DND-41 (cell line): Measurements from ENCODE around the gene NDUFAF5.

Source experiments
- ATAC-seq: fragments of 200-7000 bp; cut with Tn5 transposase; 3 replicates; pipeline ENCODE4 v1.9.1; 2021; ENCODE audit warnings: low read depth; ENCODE audit not compliant: insufficient read depth
- DNase-seq: peaks from one replicate; pipeline ENCODE4 v3.0.0-alpha.2; 2020
- H2AFZ ChIP-seq: 2 replicates; pipeline ENCODE4 v1.6.0; 2012; ENCODE audit warnings: low read depth, low read length
- H3K27ac ChIP-seq: 2 replicates; pipeline ENCODE4 v1.5.1; 2012; ENCODE audit warnings: low read length, inconsistent platforms
- H3K27me3 ChIP-seq: fragments of 200-600 bp; sonication (generic); 2 replicates; pipeline ENCODE4 v1.6.0; 2012; ENCODE audit warnings: low read length, mild to moderate bottlenecking, inconsistent platforms; ENCODE audit not compliant: insufficient read depth, poor library complexity
- H3K36me3 ChIP-seq: 2 replicates; pipeline ENCODE4 v1.5.1; 2012; ENCODE audit warnings: low read length, inconsistent platforms; ENCODE audit not compliant: insufficient read depth
- H3K4me1 ChIP-seq: 2 replicates; pipeline ENCODE4 v1.5.1; 2012; ENCODE audit warnings: mild to moderate bottlenecking, low read length; ENCODE audit not compliant: insufficient read depth
- H3K4me2 ChIP-seq: 2 replicates; pipeline ENCODE4 v1.6.0; 2012; ENCODE audit warnings: mild to moderate bottlenecking, moderate library complexity, low read length, inconsistent platforms; ENCODE audit not compliant: insufficient read depth
- H3K4me3 ChIP-seq, 2 experiments: fragments of 200-600 bp in 1 of 2; shearing (Covaris generic) in 1 of 2; 2 replicates each; pipeline ENCODE4 v1.5.1; 2012 to 2016; ENCODE audit warnings: inconsistent platforms in 2 of 2, low read length in 2 of 2, mild to moderate bottlenecking in 2 of 2, low read depth in 1 of 2, moderate library complexity in 1 of 2
- H3K79me2 ChIP-seq: 2 replicates; pipeline ENCODE4 v1.6.0; 2012; ENCODE audit warnings: low read length, inconsistent platforms; ENCODE audit not compliant: insufficient read depth
- H3K9ac ChIP-seq: 2 replicates; pipeline ENCODE4 v1.6.0; 2012; ENCODE audit warnings: low read depth, mild to moderate bottlenecking, inconsistent platforms, low read length, moderate library complexity
- H3K9me3 ChIP-seq: 2 replicates; pipeline ENCODE4 v1.5.1; 2012; ENCODE audit warnings: low read length, moderate library complexity, mild to moderate bottlenecking, inconsistent platforms; ENCODE audit not compliant: insufficient read depth, severe bottlenecking
- H4K20me1 ChIP-seq: 2 replicates; pipeline ENCODE4 v1.6.0; 2012; ENCODE audit warnings: low read length; ENCODE audit not compliant: insufficient read depth
- CTCF ChIP-seq: IDR thresholded peaks from 2 replicates; pipeline ENCODE4 v1.5.1; 2012; ENCODE audit warnings: borderline replicate concordance, low read length, moderate library complexity, mild to moderate bottlenecking; ENCODE audit not compliant: poor library complexity, severe bottlenecking; ENCODE audit errors: extremely low read depth
- EZH2 ChIP-seq: IDR thresholded peaks from 3 replicates; pipeline ENCODE4 v1.6.1; 2012; ENCODE audit warnings: borderline replicate concordance, low read depth, mild to moderate bottlenecking, moderate library complexity, low read length, inconsistent platforms; ENCODE audit not compliant: severe bottlenecking

Gene NDUFAF5

GRCh38 chr20:13857304-13857703 is 72.5 kb downstream of the NDUFAF5 start:
- H3K9me3 ChIP-seq: no peaks in the 10 kb centered on the region
- no peak overlapping the region for H3K9ac ChIP-seq

GRCh38 chr20:13857961-13858360 is 73.1 kb downstream of the NDUFAF5 start:
- Histone ChIP-seq H3K27ac (no peak overlapping the region), H3K36me3 (no peaks in the 10 kb centered on the region), H3K4me2 (no peak overlapping the region), H4K20me1 (no peaks in the 10 kb centered on the region), H2AFZ (no peak overlapping the region), H3K9me3 (no peaks in the 10 kb centered on the region), H3K4me1 (no peaks in the 10 kb centered on the region), H3K79me2 (no peaks in the 10 kb centered on the region), H3K9ac (no peak overlapping the region), H3K27me3 (peaks cover 3% of the 10 kb centered on the region), H3K4me3 (no peak overlapping the region)
- TF ChIP-seq EZH2: no peak
- no peak for TF ChIP-seq CTCF
- DNase-seq (no peak), ATAC-seq (no peak)

More at GRCh38 chr20:13857304-13857703, 72.5 kb downstream of the NDUFAF5 start:
- Histone ChIP-seq H4K20me1 (no peaks in the 10 kb centered on the region), H3K4me1 (no peaks in the 10 kb centered on the region), H3K4me2 (no peak overlapping the region), H3K79me2 (no peaks in the 10 kb centered on the region), H2AFZ (no peak overlapping the region), H3K27ac (no peak overlapping the region), H3K4me3 (no peak overlapping the region), H3K36me3 (no peaks in the 10 kb centered on the region), H3K27me3 (peaks cover 3% of the 10 kb centered on the region)
- no peak for DNase-seq
- TF ChIP-seq CTCF (no peak), EZH2 (no peak)
- ATAC-seq: no peak

GRCh38 chr20:13858439-13858838 is 73.6 kb downstream of the NDUFAF5 start:
- DNase-seq: no peak
- TF ChIP-seq CTCF: no peak
- TF ChIP-seq EZH2: no peak
- H3K4me1 ChIP-seq: no peaks in the 10 kb centered on the region

GRCh38 chr20:13858871-13859270 is 74.0 kb downstream of the NDUFAF5 start:
- Histone ChIP-seq H3K4me3 (no peak overlapping the region), H3K9me3 (no peaks in the 10 kb centered on the region), H2AFZ (no peak overlapping the region), H3K27me3 (peaks cover 3% of the 10 kb centered on the region), H4K20me1 (no peaks in the 10 kb centered on the region), H3K79me2 (no peaks in the 10 kb centered on the region), H3K36me3 (no peaks in the 10 kb centered on the region), H3K9ac (no peak overlapping the region), H3K4me2 (no peak overlapping the region), H3K27ac (no peak overlapping the region), H3K4me1 (no peaks in the 10 kb centered on the region)
- ATAC-seq (no peak), DNase-seq (no peak)
- TF ChIP-seq EZH2 (no peak), CTCF (no peak)

More at GRCh38 chr20:13858439-13858838, 73.6 kb downstream of the NDUFAF5 start:
- no peak overlapping the region for H3K9ac ChIP-seq
- no peak overlapping the region for H3K4me2 ChIP-seq
- H3K27me3 ChIP-seq: peaks cover 3% of the 10 kb centered on the region
- H3K36me3 ChIP-seq: no peaks in the 10 kb centered on the region
- H4K20me1 ChIP-seq: no peaks in the 10 kb centered on the region
- H3K9me3 ChIP-seq: no peaks in the 10 kb centered on the region
- no peak overlapping the region for H3K27ac ChIP-seq
- H3K4me3 ChIP-seq: no peak overlapping the region
- no peaks in the 10 kb centered on the region for H3K79me2 ChIP-seq
- H2AFZ ChIP-seq: no peak overlapping the region
- no peak for ATAC-seq
